ENCODE data around the gene MCTP1.

- no peak for TF ChIP-seq CTCF (conservative IDR thresholded peaks at IDR 0.05; ENCODE audit: low read depth, low read length)
- TF ChIP-seq EZH2 (IDR thresholded peaks at IDR 0.05; ENCODE audit: low read length, unreplicated experiment) = no peak
Observed at GRCh38 chr5:94771742-94772141, 513.2 kb downstream of the MCTP1 start.
